Measurements from ENCODE around the gene KIAA0753. TPM values are rescaled to one million over a fixed set of nuclear protein-coding genes. Genes with fewer than 3 reads are reported as not detected.

Gene KIAA0753
- total RNA-seq (2022; extraction: Qiagen RNA extraction): 17.6 to 20.5 TPM (median 17.8 TPM) in 5 replicates

GRCh38 chr17:6640536-6641246 lies at the start of gene KIAA0753, which contains the start of gene TXNDC17:
TSS of gene KIAA0753 (minus strand) at chr17:6640711. CDS start at chr17:6635103, 5,608 bp downstream.
TSS of gene TXNDC17 (plus strand) at chr17:6641060. CDS start at chr17:6641083, 23 bp downstream.

GRCh38 chr17:6651354-6651918 lies 10.9 kb upstream of the KIAA0753 start, which contains the start of the genes C17orf100 and MED31:
TSS of gene C17orf100 (plus strand) at chr17:6651762. CDS start at chr17:6651914, 152 bp downstream.
TSS of gene MED31 (minus strand) at chr17:6651605. CDS start at chr17:6651528, 77 bp downstream.

GRCh38 chr17:6556121-6557039 lies 84.1 kb downstream of the KIAA0753 start, which contains the start of gene PITPNM3:
TSS of gene PITPNM3 (minus strand) at chr17:6556555. CDS start at chr17:6556406, 149 bp downstream.

Other genes with a start within 250 kb of the KIAA0753 start
- gene AIPL1, start 205.6 kb downstream of the KIAA0753 start, total RNA-seq (2022; extraction: Qiagen RNA extraction): not detected in 5 replicates
- gene PIMREG, start 196.3 kb downstream of the KIAA0753 start, total RNA-seq (2022; extraction: Qiagen RNA extraction): 39.0 to 51.9 TPM (median 47.7 TPM) in 5 replicates
- 1.8 to 2.8 TPM (median 2.2 TPM) in 5 replicates for gene PITPNM3, start 84.2 kb downstream of the KIAA0753 start, total RNA-seq (2022; extraction: Qiagen RNA extraction)
- 393 to 446 TPM (median 420 TPM) in 5 replicates for gene TXNDC17, start 349 bp upstream of the KIAA0753 start, total RNA-seq (2022; extraction: Qiagen RNA extraction)
- 16.1 to 31.2 TPM (median 28.2 TPM) in 5 replicates for gene MED31, start 10.9 kb upstream of the KIAA0753 start, total RNA-seq (2022; extraction: Qiagen RNA extraction)
- 1.8 to 3.2 TPM (median 2.7 TPM) in 5 replicates for gene C17orf100, start 11.1 kb upstream of the KIAA0753 start, total RNA-seq (2022; extraction: Qiagen RNA extraction)
- gene SLC13A5, start 72.7 kb upstream of the KIAA0753 start, total RNA-seq (2022; extraction: Qiagen RNA extraction): 0.17 to 0.32 TPM (median 0.19 TPM) in 5 replicates
- gene XAF1, start 115.3 kb upstream of the KIAA0753 start, total RNA-seq (2022; extraction: Qiagen RNA extraction): not detected in 5 replicates
- not detected in 5 replicates for gene FBXO39, start 135.5 kb upstream of the KIAA0753 start, total RNA-seq (2022; extraction: Qiagen RNA extraction)
- gene TEKT1, start 191.0 kb upstream of the KIAA0753 start, total RNA-seq (2022; extraction: Qiagen RNA extraction): 0.07 to 0.22 TPM (median 0.15 TPM) in 4 of 5 replicates, not detected in the other